Liver (tissue), 3 donors: ENCODE data around the gene PLD2.

ENCODE experiments used
- RAD21 ChIP-seq, 2 donors: IDR thresholded peaks; 2 replicates each; pipeline ENCODE4 v1.6.1; 2016; ENCODE audit warnings: antibody characterized with exemption in 2 of 2, mild to moderate bottlenecking in 2 of 2
- TF ChIP-seq, protein P1 (sequence below): fragments of 150-350 bp; IDR thresholded peaks from 2 replicates; pipeline ENCODE4 v1.5.1; 2017; ENCODE audit warnings: improper control_type of control experiment, low read depth, low read length; ENCODE audit not compliant: missing input control
- donor health status: healthy.
- donor health status: healthy.

GRCh38 chr17:4782652-4783051 is 24.3 kb upstream of the PLD2 start:
- TF ChIP-seq, protein P1, sequence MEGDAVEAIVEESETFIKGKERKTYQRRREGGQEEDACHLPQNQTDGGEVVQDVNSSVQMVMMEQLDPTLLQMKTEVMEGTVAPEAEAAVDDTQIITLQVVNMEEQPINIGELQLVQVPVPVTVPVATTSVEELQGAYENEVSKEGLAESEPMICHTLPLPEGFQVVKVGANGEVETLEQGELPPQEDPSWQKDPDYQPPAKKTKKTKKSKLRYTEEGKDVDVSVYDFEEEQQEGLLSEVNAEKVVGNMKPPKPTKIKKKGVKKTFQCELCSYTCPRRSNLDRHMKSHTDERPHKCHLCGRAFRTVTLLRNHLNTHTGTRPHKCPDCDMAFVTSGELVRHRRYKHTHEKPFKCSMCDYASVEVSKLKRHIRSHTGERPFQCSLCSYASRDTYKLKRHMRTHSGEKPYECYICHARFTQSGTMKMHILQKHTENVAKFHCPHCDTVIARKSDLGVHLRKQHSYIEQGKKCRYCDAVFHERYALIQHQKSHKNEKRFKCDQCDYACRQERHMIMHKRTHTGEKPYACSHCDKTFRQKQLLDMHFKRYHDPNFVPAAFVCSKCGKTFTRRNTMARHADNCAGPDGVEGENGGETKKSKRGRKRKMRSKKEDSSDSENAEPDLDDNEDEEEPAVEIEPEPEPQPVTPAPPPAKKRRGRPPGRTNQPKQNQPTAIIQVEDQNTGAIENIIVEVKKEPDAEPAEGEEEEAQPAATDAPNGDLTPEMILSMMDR: no peak
- no peak for TF ChIP-seq RAD21 (IDR thresholded peaks at IDR 0.05)
